ENCODE data around the gene LCTL.

The LCTL gene, protein sequence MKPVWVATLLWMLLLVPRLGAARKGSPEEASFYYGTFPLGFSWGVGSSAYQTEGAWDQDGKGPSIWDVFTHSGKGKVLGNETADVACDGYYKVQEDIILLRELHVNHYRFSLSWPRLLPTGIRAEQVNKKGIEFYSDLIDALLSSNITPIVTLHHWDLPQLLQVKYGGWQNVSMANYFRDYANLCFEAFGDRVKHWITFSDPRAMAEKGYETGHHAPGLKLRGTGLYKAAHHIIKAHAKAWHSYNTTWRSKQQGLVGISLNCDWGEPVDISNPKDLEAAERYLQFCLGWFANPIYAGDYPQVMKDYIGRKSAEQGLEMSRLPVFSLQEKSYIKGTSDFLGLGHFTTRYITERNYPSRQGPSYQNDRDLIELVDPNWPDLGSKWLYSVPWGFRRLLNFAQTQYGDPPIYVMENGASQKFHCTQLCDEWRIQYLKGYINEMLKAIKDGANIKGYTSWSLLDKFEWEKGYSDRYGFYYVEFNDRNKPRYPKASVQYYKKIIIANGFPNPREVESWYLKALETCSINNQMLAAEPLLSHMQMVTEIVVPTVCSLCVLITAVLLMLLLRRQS

DNA sequence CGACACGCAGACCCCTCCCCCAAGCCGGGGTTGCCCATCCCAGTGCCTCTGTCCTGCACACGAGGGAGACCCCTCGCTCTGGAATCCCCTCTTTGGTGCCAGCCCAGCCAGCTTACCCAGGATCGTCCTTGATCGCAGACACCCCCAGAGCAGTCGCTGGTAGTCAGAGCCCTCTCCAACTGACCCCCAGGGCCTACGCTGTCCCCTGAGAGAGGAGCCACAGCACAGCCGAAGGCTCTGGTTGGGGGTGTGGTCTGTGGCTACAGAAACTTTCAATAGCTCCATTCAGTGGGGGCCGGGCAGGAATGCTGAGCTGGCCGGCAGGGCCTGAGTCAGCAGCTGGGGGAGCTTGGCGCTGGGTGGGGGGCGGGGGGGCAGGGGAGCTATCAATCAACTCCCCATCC is at the start of gene LCTL:
LCTL (minus strand) TSS at position 258 of the 404 bp plus-strand sequence. CDS start 633 bp downstream, outside the sequence.
- H3K4me3 ChIP-seq (ENCODE audit: low read depth, low read length) = no peak within 1 kb of the TSS

DNA sequence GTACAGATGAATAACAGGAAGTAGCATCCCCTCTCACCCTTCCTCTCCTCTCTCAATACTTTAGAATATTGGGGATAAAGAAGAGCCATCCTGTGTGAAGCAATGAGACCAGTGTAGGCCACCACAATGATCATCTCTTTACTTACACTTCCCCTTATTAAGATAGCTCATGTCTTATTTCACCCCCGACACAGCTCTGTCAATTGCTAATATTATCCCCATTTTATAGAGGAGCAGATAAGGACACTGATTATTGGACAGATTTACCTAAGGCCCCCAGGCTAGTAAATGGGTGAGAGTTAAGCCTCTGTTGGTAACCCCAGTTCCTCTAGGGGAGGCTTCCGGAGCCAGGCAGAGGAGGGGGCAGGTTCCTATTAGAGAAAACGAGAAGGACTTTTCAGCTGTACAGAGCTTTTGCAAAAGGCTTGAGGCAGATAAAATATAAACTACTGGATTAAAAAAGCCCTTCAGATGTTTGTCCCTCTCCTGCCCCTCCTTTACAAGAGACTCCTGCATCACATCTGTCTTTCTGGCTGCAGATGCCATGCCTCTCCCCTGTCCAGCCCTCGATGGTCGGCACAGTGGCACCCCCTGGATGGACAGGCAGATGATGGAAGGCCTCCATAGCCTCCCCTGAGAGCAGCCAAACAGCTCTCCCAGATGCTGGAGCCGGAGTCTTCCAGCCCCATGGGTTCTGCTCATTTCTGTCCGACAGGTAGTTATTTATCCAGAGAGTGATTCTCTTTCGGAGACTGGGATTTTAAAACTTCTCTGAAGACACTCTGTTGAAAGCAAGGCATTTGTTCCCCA is 49.4 kb upstream of the LCTL start:
- TF ChIP-seq, protein P1, sequence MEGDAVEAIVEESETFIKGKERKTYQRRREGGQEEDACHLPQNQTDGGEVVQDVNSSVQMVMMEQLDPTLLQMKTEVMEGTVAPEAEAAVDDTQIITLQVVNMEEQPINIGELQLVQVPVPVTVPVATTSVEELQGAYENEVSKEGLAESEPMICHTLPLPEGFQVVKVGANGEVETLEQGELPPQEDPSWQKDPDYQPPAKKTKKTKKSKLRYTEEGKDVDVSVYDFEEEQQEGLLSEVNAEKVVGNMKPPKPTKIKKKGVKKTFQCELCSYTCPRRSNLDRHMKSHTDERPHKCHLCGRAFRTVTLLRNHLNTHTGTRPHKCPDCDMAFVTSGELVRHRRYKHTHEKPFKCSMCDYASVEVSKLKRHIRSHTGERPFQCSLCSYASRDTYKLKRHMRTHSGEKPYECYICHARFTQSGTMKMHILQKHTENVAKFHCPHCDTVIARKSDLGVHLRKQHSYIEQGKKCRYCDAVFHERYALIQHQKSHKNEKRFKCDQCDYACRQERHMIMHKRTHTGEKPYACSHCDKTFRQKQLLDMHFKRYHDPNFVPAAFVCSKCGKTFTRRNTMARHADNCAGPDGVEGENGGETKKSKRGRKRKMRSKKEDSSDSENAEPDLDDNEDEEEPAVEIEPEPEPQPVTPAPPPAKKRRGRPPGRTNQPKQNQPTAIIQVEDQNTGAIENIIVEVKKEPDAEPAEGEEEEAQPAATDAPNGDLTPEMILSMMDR (IDR thresholded peaks at IDR 0.05; ENCODE audit: borderline replicate concordance, insufficient read depth, low read depth, low read length) = no peak
- no peak overlapping the region for H3K4me3 ChIP-seq (ENCODE audit: low read depth, low read length)

More for the DNA sequence above, at the start of gene LCTL:
- TF ChIP-seq, protein P1 (IDR thresholded peaks at IDR 0.05; ENCODE audit: borderline replicate concordance, insufficient read depth, low read depth, low read length) = no peak

DNA sequence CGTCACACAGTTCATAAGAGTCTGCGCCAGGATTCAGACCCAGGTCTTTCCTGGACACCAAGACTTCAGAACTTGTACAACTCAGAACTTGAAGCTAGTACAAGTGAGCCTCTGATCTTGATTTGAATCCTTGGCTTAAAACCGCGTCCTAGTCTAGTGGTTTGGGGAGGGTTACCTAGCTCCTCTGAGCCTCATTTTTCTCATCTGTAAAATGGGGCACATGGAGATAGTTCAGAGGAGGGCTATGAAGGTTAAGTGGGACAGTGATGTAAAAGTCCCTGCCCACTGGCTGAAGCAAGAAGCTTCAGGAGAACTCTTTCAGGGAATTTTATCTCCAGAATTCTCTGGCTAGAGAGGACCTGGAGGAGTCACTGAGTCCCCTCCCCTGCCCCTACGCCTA is 48.7 kb upstream of the LCTL start:
- TF ChIP-seq, protein P1 (IDR thresholded peaks at IDR 0.05; ENCODE audit: borderline replicate concordance, insufficient read depth, low read depth, low read length) = no peak
- no peak overlapping the region for H3K4me3 ChIP-seq (ENCODE audit: low read depth, low read length)

- no peak overlapping the region for H3K4me3 ChIP-seq (ENCODE audit: low read depth, low read length)
- TF ChIP-seq, protein P1 (IDR thresholded peaks at IDR 0.05; ENCODE audit: borderline replicate concordance, insufficient read depth, low read depth, low read length) = no peak
Observed at GRCh38 chr15:66613743-66614142, 47.9 kb upstream of the LCTL start.

DNA sequence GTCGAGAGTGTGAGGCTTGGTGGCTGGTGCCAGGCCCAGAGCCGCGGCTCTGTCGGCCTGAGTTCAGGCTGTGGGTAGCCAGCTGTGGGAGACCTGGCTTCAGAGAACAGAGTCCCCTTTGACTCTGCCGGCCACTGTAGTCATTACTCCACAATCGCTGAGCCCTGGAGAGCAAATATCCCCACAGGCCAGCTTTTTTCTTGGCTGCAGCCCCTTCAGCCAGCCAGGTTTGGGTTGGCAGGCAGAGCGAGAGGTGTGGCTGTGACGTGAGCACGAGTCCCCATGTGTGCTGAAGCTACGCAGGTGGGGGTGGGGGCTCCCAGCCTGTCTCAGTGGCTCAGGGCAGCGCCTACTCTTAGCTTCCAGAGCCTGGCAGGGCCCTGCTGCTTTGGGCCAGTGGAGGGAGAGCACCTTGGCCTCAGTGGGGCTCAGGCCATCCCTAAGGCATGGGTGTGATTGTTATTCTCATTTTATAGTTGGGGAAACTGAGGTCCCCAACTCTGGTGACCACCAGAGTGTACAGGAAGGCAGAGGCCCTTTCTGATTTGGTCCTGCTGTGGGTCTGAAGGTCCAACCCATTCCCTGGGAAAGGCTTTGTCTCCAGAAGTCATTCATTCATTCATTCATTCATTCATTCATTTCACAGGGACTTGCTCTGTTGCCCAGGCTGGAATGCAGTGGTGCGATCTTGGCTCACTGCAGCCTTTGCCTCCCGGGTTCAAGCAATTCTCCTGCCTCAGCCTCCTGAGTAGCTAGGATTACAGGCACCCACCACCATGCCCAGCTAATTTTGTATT is 45.7 kb upstream of the LCTL start:
- no peak overlapping the region for H3K4me3 ChIP-seq (ENCODE audit: low read depth, low read length)
- TF ChIP-seq, protein P1 (IDR thresholded peaks at IDR 0.05; ENCODE audit: borderline replicate concordance, insufficient read depth, low read depth, low read length) = no peak

GRCh38 chr15:66609876-66610275 is 44.1 kb upstream of the LCTL start:
- TF ChIP-seq, protein P1 (IDR thresholded peaks at IDR 0.05; ENCODE audit: borderline replicate concordance, insufficient read depth, low read depth, low read length) = no peak
- no peak overlapping the region for H3K4me3 ChIP-seq (ENCODE audit: low read depth, low read length)

All from GM12875 (cell line).